Urothelium cell line (cell line): ENCODE data around the gene U2AF2.
"Not testable (repeated sequence)": the region's sequence is repeated elsewhere in the genome, so short reads cannot be mapped to it uniquely, and the experiment has no call there.

Experiments
- DNase-seq: peaks from one replicate; pipeline ENCODE4 v3.0.0; 2011; ENCODE audit warnings: low spot score, mixed read lengths
- FAIRE-seq: peaks from 2 replicates; lab custom pipeline; 2011; peaks lifted over from hg19 to GRCh38; lab: Jason Lieb, UNC

Gene U2AF2

GRCh38 chr19:55700813-55701212 lies 46.0 kb downstream of the U2AF2 start:
- DNase-seq (no peak), FAIRE-seq (no peak)

GRCh38 chr19:55702131-55702627 lies 47.3 kb downstream of the U2AF2 start:
- DNase-seq (no peak), FAIRE-seq (no peak)

- DNase-seq = peak; percentile 79
- FAIRE-seq = no peak
Measured at GRCh38 chr19:55703790-55704215, 49.0 kb downstream of the U2AF2 start.

- no peak for DNase-seq
- FAIRE-seq = no peak
Measured at GRCh38 chr19:55704494-55705245, 49.8 kb downstream of the U2AF2 start.

GRCh38 chr19:55705972-55706371 lies 51.1 kb downstream of the U2AF2 start:
- no peak for FAIRE-seq
- no peak for DNase-seq

- DNase-seq (no peak), FAIRE-seq (no peak)
Measured at GRCh38 chr19:55711719-55712118, 56.9 kb downstream of the U2AF2 start.

- no peak for DNase-seq
- no peak for FAIRE-seq
Measured at GRCh38 chr19:55712804-55713631, 58.2 kb downstream of the U2AF2 start.

- no peak for FAIRE-seq
- DNase-seq = no peak
Measured at GRCh38 chr19:55716531-55716930, 61.7 kb downstream of the U2AF2 start.

- no peak for DNase-seq
- FAIRE-seq = no peak
Measured at GRCh38 chr19:55717251-55717650, 62.4 kb downstream of the U2AF2 start.

- FAIRE-seq, DNase-seq: not testable (repeated sequence)
Measured at GRCh38 chr19:55717879-55718711, 63.3 kb downstream of the U2AF2 start.

GRCh38 chr19:55720214-55720746 lies 65.4 kb downstream of the U2AF2 start:
- FAIRE-seq = no peak

GRCh38 chr19:55720801-55721200 lies 66.0 kb downstream of the U2AF2 start:
- DNase-seq (no peak), FAIRE-seq (no peak)

More at GRCh38 chr19:55720214-55720746, 65.4 kb downstream of the U2AF2 start:
- DNase-seq = no peak

GRCh38 chr19:55723491-55723890 lies 68.7 kb downstream of the U2AF2 start:
- FAIRE-seq (no peak), DNase-seq (no peak)
